Measurements from ENCODE around the gene BRI3. TPM values are rescaled to one million over a fixed set of nuclear protein-coding genes. Genes with fewer than 3 reads are reported as not detected.

The BRI3 gene
- total RNA-seq, 2 donors from 2014 or later = 29.0 to 44.9 TPM

DNA sequence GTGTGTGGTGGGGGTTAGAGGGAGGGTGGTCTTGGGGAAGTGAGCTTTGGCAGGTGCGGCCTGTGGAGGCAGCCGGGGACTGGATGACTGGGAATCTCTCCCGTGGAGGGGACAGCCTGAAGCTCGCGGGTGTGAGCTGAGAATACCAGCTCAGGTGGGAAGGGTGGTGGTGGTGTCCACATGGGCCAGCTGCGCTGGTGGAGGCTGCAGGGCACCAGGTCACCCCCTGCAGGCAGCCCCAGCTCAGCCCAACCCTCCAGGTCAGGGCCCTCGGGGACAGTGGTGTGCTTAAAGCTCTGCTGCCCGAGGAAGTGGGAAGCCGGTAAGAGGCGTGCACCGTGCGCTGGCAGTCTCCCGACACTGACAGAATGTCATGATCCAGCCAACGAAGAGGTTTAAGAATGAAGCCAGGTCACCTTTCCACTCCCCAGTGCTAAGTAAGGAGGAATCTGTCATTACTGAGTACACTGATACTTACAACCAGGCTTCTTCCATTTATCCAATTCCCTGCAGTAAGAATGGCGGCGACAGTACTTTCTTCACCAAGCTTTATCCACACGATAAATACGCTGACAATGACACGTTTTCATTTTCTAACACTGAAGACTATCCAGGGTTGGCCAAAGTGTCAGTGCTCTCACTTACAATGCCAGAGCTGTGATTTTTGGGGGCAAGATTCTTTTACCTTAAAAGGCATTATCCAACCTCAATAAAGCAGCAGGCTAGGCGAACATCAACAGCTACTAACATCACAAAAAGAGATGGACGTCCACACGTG is 20.4 kb downstream of the BRI3 start:
- WGBS, 2 donors = 81 to 89% methylated on average over 16 to 21 of the region's 22 CpGs
- ATAC-seq (no peak), DNase-seq (no peak)
- Histone ChIP-seq H3K36me3 (replicated peaks in 1 of 2; ENCODE audit: insufficient read depth in 1 of 2, low read depth in 2 of 2) (peaks cover 6 to 10% of the 10 kb centered on the region in 2 donors), H3K9me3 (no peaks in the 10 kb centered on the region), H3K27me3 (no peaks in the 10 kb centered on the region), H3K4me3 (no peak overlapping the region), H3K4me1 (peaks cover under 1% of the 10 kb centered on the region), H3K27ac (no peak overlapping the region)
- intact Hi-C loops (cut with DNase I) = no loop called here
- no peak for TF ChIP-seq POLR2A (IDR thresholded peaks at IDR 0.05)
- TF ChIP-seq, protein P1, sequence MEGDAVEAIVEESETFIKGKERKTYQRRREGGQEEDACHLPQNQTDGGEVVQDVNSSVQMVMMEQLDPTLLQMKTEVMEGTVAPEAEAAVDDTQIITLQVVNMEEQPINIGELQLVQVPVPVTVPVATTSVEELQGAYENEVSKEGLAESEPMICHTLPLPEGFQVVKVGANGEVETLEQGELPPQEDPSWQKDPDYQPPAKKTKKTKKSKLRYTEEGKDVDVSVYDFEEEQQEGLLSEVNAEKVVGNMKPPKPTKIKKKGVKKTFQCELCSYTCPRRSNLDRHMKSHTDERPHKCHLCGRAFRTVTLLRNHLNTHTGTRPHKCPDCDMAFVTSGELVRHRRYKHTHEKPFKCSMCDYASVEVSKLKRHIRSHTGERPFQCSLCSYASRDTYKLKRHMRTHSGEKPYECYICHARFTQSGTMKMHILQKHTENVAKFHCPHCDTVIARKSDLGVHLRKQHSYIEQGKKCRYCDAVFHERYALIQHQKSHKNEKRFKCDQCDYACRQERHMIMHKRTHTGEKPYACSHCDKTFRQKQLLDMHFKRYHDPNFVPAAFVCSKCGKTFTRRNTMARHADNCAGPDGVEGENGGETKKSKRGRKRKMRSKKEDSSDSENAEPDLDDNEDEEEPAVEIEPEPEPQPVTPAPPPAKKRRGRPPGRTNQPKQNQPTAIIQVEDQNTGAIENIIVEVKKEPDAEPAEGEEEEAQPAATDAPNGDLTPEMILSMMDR (IDR thresholded peaks at IDR 0.05) = no peak

DNA sequence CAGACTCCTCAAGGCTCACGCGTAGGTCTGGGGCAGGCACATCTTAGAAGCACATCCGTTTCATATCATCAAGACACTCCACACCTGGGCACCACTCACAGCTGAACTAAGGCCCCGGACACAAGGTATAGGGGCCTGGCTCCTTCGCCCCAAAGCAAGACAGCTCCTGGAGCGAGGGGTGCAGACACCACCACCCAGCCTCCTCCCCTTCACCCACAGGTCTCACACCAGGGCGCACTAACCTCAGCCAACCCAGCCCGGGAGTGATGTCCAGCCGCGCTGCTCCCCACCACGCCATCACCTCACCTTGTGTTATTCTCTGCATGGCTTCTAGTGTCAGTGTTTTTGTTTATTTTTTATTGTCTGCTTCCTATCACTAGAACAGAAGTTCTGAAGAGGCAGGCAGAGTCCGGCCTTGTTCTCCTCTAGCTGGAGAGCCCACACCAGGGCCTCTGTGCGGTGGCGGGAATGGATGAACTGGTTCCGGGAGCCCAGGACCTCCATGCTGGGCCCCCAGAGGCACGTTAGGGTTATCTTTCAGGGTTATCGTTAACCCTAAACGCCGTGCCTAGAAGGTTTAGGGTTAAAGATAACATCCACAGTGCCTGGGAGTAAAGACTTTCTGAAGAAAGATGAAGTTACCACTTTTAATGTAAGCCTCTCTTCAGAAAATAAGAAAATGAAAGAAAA is 21.8 kb downstream of the BRI3 start:
- intact Hi-C loops (cut with DNase I) = no loop called here
- WGBS, 2 donors = 85 to 93% methylated on average over 17 to 18 of the region's 19 CpGs
- peaks cover 10 to 11% of the 10 kb centered on the region in 2 donors for H3K36me3 ChIP-seq (replicated peaks in 1 of 2; ENCODE audit: insufficient read depth in 1 of 2, low read depth in 2 of 2)

DNA sequence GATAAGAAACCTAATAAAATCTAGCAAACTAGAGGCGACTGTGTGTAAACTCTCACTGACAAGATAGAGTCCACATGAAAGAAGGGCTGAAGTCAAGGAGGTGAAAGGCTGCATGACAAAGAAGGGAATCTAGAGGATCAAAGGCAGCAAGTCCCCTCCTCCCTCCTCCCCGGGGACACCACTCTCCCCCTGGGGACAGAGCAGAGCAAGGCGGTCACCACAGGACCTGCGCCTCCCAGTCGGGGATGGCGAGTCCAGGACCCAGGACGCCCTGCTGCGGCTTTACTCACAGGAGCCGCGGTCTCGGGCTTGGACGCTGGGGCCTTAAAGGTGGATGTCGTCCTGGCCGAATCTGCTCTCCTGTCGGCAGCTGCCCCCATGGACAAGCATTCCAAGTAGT is 22.4 kb downstream of the BRI3 start:
- 80 to 91% methylated on average over 5 to 14 of the region's 15 CpGs for WGBS, 2 donors
- Histone ChIP-seq H3K9me3 (no peaks in the 10 kb centered on the region), H3K4me1 (no peaks in the 10 kb centered on the region), H3K27me3 (no peaks in the 10 kb centered on the region), H3K27ac (no peak overlapping the region), H3K36me3 (replicated peaks in 1 of 2; ENCODE audit: insufficient read depth in 1 of 2, low read depth in 2 of 2) (peaks cover 10 to 12% of the 10 kb centered on the region in 2 donors), H3K4me3 (no peak overlapping the region)
- TF ChIP-seq, protein P1 (IDR thresholded peaks at IDR 0.05) = no peak
- intact Hi-C loops (cut with DNase I) = no loop called here
- DNase-seq (no peak), ATAC-seq (no peak)

More for the DNA sequence above, 21.8 kb downstream of the BRI3 start:
- H3K27me3 ChIP-seq = no peaks in the 10 kb centered on the region
- no peaks in the 10 kb centered on the region for H3K9me3 ChIP-seq
- no peaks in the 10 kb centered on the region for H3K4me1 ChIP-seq
- H3K4me3 ChIP-seq = no peak overlapping the region
- DNase-seq (no peak), ATAC-seq (no peak)
- TF ChIP-seq POLR2A (IDR thresholded peaks at IDR 0.05) = no peak
- TF ChIP-seq, protein P1 (IDR thresholded peaks at IDR 0.05) = no peak
- no peak overlapping the region for H3K27ac ChIP-seq

DNA sequence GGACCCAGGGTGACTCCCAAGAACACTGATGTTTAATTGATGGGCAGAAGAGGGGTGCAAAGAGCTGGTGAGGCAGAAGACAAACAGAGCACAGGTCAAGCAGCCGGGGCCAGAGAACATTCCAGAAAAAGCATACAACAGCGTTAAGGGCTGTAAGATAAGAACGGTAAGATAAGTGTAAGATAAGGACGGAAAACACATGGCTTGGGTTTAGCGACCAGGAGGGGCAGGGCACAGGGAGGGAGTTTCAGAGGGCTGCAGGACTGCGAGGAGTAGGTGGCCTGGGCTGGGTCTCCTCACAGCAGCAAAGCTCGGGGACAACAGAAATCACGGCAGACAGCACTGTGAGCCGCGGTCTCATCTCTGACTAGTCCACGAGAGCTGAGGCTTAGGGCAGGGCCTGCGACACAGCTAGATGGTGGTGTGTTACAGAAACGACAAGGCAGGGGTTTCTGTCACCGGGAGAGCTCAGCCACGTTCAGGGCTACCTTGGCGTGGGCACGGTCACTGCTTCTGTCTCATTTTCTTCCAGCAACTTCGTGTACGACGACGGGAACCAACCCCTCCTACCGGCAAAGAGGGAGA is 24.6 kb downstream of the BRI3 start:
- no peaks in the 10 kb centered on the region for H3K27me3 ChIP-seq
- no peak overlapping the region for H3K4me3 ChIP-seq
- intact Hi-C loops (cut with DNase I) = no loop called here
- H3K9me3 ChIP-seq = no peaks in the 10 kb centered on the region
- 67 to 72% methylated on average over 22 of the region's 22 CpGs for WGBS, 2 donors
- DNase-seq (no peak), ATAC-seq (no peak)
- H3K4me1 ChIP-seq = no peaks in the 10 kb centered on the region
- no peak overlapping the region for H3K27ac ChIP-seq
- TF ChIP-seq, protein P1 (IDR thresholded peaks at IDR 0.05) = no peak
- TF ChIP-seq POLR2A (IDR thresholded peaks at IDR 0.05) = no peak
- peaks cover 10 to 14% of the 10 kb centered on the region in 2 donors for H3K36me3 ChIP-seq (replicated peaks in 1 of 2; ENCODE audit: insufficient read depth in 1 of 2, low read depth in 2 of 2)
